WERI-Rb-1 (cell line): ENCODE data around the gene ADGRV1.

ENCODE experiments used
- DNase-seq: peaks from one replicate; pipeline ENCODE4 v3.0.0-alpha.2; 2020
- H3K27ac ChIP-seq: fragments of 250-450 bp; sonication (Bioruptor Pico); 2 replicates; pipeline ENCODE4 v1.5.1; 2020; ENCODE audit warnings: mild to moderate bottlenecking, moderate library complexity
- H3K27me3 ChIP-seq: fragments of 250-450 bp; sonication (Bioruptor Pico); 2 replicates; pipeline ENCODE4 v1.5.1; 2021; ENCODE audit warnings: mild to moderate bottlenecking, low read depth, moderate library complexity; ENCODE audit not compliant: insufficient read depth, severe bottlenecking
- H3K36me3 ChIP-seq: fragments of 250-450 bp; sonication (Bioruptor Pico); 2 replicates; pipeline ENCODE4 v1.5.1; 2020; ENCODE audit warnings: mild to moderate bottlenecking, moderate library complexity
- H3K4me3 ChIP-seq: 2 replicates; pipeline ENCODE4 v1.5.1; 2011; ENCODE audit warnings: low read depth, mild to moderate bottlenecking, control low read depth, low read length
- H3K9me3 ChIP-seq: fragments of 250-450 bp; sonication (Bioruptor Pico); 2 replicates; pipeline ENCODE4 v1.5.1; 2021; ENCODE audit warnings: mild to moderate bottlenecking, moderate library complexity; ENCODE audit not compliant: severe bottlenecking
- CTCF ChIP-seq: IDR thresholded peaks from 2 replicates; pipeline ENCODE4 v1.5.1; 2011; ENCODE audit warnings: low read depth, mild to moderate bottlenecking, control low read depth, inconsistent platforms, low read length

Gene ADGRV1

GRCh38 chr5:90881626-90882150, 323.1 kb downstream of the ADGRV1 start:
- DNase-seq: no peak
- no peaks in the 10 kb centered on the region for H3K27me3 ChIP-seq

GRCh38 chr5:90882448-90882847, 323.9 kb downstream of the ADGRV1 start:
- TF ChIP-seq CTCF: no peak

More at GRCh38 chr5:90881626-90882150, 323.1 kb downstream of the ADGRV1 start:
- peaks cover 5% of the 10 kb centered on the region; the same call in 1 of the 2 replicates for H3K36me3 ChIP-seq
- no peak overlapping the region for H3K27ac ChIP-seq
- H3K4me3 ChIP-seq: no peak overlapping the region
- no peaks in the 10 kb centered on the region for H3K9me3 ChIP-seq
- no peak for TF ChIP-seq CTCF

GRCh38 chr5:90885180-90885868, 326.7 kb downstream of the ADGRV1 start:
- H3K27ac ChIP-seq: no peak overlapping the region
- H3K4me3 ChIP-seq: no peak overlapping the region
- no peaks in the 10 kb centered on the region; the same call in 1 of the 2 replicates for H3K36me3 ChIP-seq
- no peaks in the 10 kb centered on the region for H3K27me3 ChIP-seq
- DNase-seq: no peak
- no peak for TF ChIP-seq CTCF
- H3K9me3 ChIP-seq: no peaks in the 10 kb centered on the region

More at GRCh38 chr5:90882448-90882847, 323.9 kb downstream of the ADGRV1 start:
- Histone ChIP-seq H3K27ac (no peak overlapping the region), H3K36me3 (peaks cover 5% of the 10 kb centered on the region), H3K27me3 (no peaks in the 10 kb centered on the region), H3K4me3 (no peak overlapping the region), H3K9me3 (no peaks in the 10 kb centered on the region)
- no peak for DNase-seq

DNA sequence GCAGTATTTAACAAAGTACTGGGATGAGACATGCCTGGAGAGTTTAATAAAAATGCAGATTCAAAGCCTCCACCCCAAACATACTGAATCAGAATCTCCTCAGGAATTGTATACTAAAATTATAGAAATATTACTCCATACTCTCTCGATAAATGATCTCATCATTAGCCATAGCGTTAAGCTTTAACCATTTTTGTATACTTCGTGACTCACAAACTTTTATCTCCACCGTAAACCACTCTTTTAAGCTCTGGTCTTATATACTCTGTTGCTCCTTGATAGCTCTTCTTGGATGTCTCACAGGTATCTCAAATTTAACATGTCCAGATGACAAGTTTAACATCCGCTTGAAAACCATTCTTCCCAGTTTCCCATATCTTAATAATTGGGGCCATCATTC, 327.8 kb downstream of the ADGRV1 start:
- no peaks in the 10 kb centered on the region for H3K27me3 ChIP-seq
- H3K4me3 ChIP-seq: no peak overlapping the region
- no peaks in the 10 kb centered on the region; the same call in 1 of the 2 replicates for H3K36me3 ChIP-seq
- no peak for TF ChIP-seq CTCF
- H3K27ac ChIP-seq: no peak overlapping the region
- no peaks in the 10 kb centered on the region for H3K9me3 ChIP-seq
- no peak for DNase-seq

GRCh38 chr5:90888511-90889324, 330.1 kb downstream of the ADGRV1 start:
- no peak for TF ChIP-seq CTCF
- no peak for DNase-seq

More at GRCh38 chr5:90888511-90889324, 330.1 kb downstream of the ADGRV1 start:
- Histone ChIP-seq H3K36me3 (no peaks in the 10 kb centered on the region; the same call in 1 of the 2 replicates), H3K27ac (no peak overlapping the region), H3K27me3 (no peaks in the 10 kb centered on the region), H3K4me3 (no peak overlapping the region), H3K9me3 (no peaks in the 10 kb centered on the region)
